GM12892 (cell line): ENCODE measurements around the gene GRK6.

ENCODE experiments used
- POLR2A ChIP-seq: IDR thresholded peaks from 2 replicates; pipeline ENCODE4 v1.6.1; 2011; ENCODE audit warnings: low read depth, low read length, control low read depth
- POLR2AphosphoS5 ChIP-seq: IDR thresholded peaks from 2 replicates; pipeline ENCODE4 v1.6.1; 2011; ENCODE audit warnings: low read depth, low read length, control low read depth

GRCh38 chr5:177478711-177479646 lies 52.5 kb downstream of the GRK6 start:
- no peak for TF ChIP-seq POLR2A
- no peak for TF ChIP-seq POLR2AphosphoS5
